CD14-positive monocyte (primary cell): ENCODE data around the gene RANBP1. TPM values are rescaled to one million over a fixed set of nuclear protein-coding genes. Genes with fewer than 3 reads are reported as not detected.

ENCODE experiments used
- DNase-seq, 3 donors: peaks; one replicate each; pipeline ENCODE4 v3.0.0-alpha.2; 2011 to 2022
- H2AFZ ChIP-seq: 2 replicates; pipeline ENCODE4 v1.6.0; 2012; ENCODE audit warnings: mild to moderate bottlenecking, low read depth, low read length, inconsistent platforms; ENCODE audit not compliant: insufficient read depth, poor library complexity, severe bottlenecking
- H3K27ac ChIP-seq, 2 donors: 1 replicate in 1 of 2; 2 replicates in 1 of 2; pipeline ENCODE4 v1.5.1; 2012 to 2013; ENCODE audit warnings: low read length in 2 of 2, control low read depth in 1 of 2, inconsistent platforms in 1 of 2, low read depth in 1 of 2, mild to moderate bottlenecking in 1 of 2
- H3K27me3 ChIP-seq, 2 donors: one replicate each; pipeline versions ENCODE4 v1.6.0 to v1.6.1; 2011 to 2013; ENCODE audit warnings: low read length in 2 of 2; ENCODE audit not compliant: control insufficient read depth in 2 of 2, insufficient read depth in 2 of 2
- H3K36me3 ChIP-seq, 2 donors: replicated peaks in 1 of 2; 1 replicate in 1 of 2; 2 replicates in 1 of 2; pipeline versions ENCODE4 v1.5.1 to v1.6.1; 2012 to 2013; ENCODE audit warnings: low read length in 2 of 2, control low read depth in 1 of 2, inconsistent platforms in 1 of 2, mild to moderate bottlenecking in 1 of 2; ENCODE audit not compliant: insufficient read depth in 2 of 2, control insufficient read depth in 1 of 2
- H3K4me1 ChIP-seq, 2 donors: 1 replicate in 1 of 2; 2 replicates in 1 of 2; pipeline versions ENCODE4 v1.5.1 to v1.6.1; 2012 to 2013; ENCODE audit warnings: low read length in 2 of 2, control low read depth in 1 of 2, inconsistent platforms in 1 of 2, mild to moderate bottlenecking in 1 of 2, moderate library complexity in 1 of 2; ENCODE audit not compliant: insufficient read depth in 2 of 2, control insufficient read depth in 1 of 2
- H3K4me2 ChIP-seq: replicated peaks from 2 replicates; pipeline ENCODE3; 2012; ENCODE audit warnings: low read length, moderate library complexity, mild to moderate bottlenecking; ENCODE audit not compliant: poor library complexity, severe bottlenecking; ENCODE audit errors: extremely low read depth
- H3K4me3 ChIP-seq, 3 experiments: fragments of 200-600 bp in 1 of 3; sonication (generic) in 1 of 3; replicated peaks in 1 of 3; 1 replicate in 2 of 3; 2 replicates in 1 of 3; pipeline ENCODE4 v1.5.1; 2011 to 2013; ENCODE audit warnings: low read length in 3 of 3, mild to moderate bottlenecking in 3 of 3, control low read depth in 2 of 3, low read depth in 2 of 3, inconsistent platforms in 1 of 3, moderate library complexity in 1 of 3
- H3K79me2 ChIP-seq: 2 replicates; pipeline ENCODE4 v1.6.0; 2012; ENCODE audit warnings: mild to moderate bottlenecking, control low read depth, inconsistent platforms, low read length, moderate library complexity; ENCODE audit not compliant: insufficient read depth
- H3K9ac ChIP-seq: 2 replicates; pipeline ENCODE4 v1.6.0; 2017; ENCODE audit warnings: low read length, mild to moderate bottlenecking; ENCODE audit not compliant: insufficient read depth, poor library complexity, severe bottlenecking
- H3K9me3 ChIP-seq, 2 donors: replicated peaks in 1 of 2; 1 replicate in 1 of 2; 2 replicates in 1 of 2; pipeline versions ENCODE4 v1.5.1 to v1.6.1; 2012 to 2013; ENCODE audit warnings: low read length in 2 of 2, control low read depth in 1 of 2; ENCODE audit not compliant: control insufficient read depth in 1 of 2, insufficient read depth in 1 of 2
- H4K20me1 ChIP-seq: 2 replicates; pipeline ENCODE4 v1.6.0; 2012; ENCODE audit warnings: mild to moderate bottlenecking, low read length, control low read depth, moderate library complexity; ENCODE audit not compliant: insufficient read depth
- H3K27ac Mint-ChIP-seq, 7 donors: one replicate each; pipeline ENCODE4 v1.8.0; 2020; ENCODE audit warnings: mild to moderate bottlenecking in 7 of 7, mixed read lengths in 7 of 7, moderate library complexity in 6 of 7, inconsistent platforms in 2 of 7
- H3K27me3 Mint-ChIP-seq, 3 donors: one replicate each; pipeline ENCODE4 v1.8.0; 2021 to 2022; ENCODE audit warnings: low read depth in 3 of 3, mild to moderate bottlenecking in 3 of 3, mixed read lengths in 3 of 3, moderate library complexity in 3 of 3, inconsistent platforms in 1 of 3
- H3K36me3 Mint-ChIP-seq, 2 donors: one replicate each; pipeline ENCODE4 v1.8.0; 2020; ENCODE audit warnings: mixed read lengths in 2 of 2, inconsistent platforms in 1 of 2, mild to moderate bottlenecking in 1 of 2
- H3K4me1 Mint-ChIP-seq: one replicate; pipeline ENCODE4 v1.8.0; 2020; ENCODE audit warnings: mild to moderate bottlenecking, mixed read lengths
- H3K4me3 Mint-ChIP-seq, 2 donors: one replicate each; pipeline ENCODE4 v1.8.0; 2020; ENCODE audit warnings: mild to moderate bottlenecking in 2 of 2, mixed read lengths in 2 of 2, moderate library complexity in 1 of 2
- H3K9me3 Mint-ChIP-seq, 7 donors: one replicate each; pipeline ENCODE4 v1.8.0; 2020 to 2022; ENCODE audit warnings: mixed read lengths in 7 of 7, mild to moderate bottlenecking in 6 of 7, moderate library complexity in 6 of 7, inconsistent platforms in 2 of 7
- CTCF ChIP-seq: fragments of 200-600 bp; IDR thresholded peaks from one replicate; pipeline ENCODE4 v1.8.0; 2022; ENCODE audit warnings: antibody characterized with exemption, mild to moderate bottlenecking
- whole genome bisulfite sequencing: methylation state at CpG from one replicate; pipeline ENCODE4 v1.1.5; 2013; ENCODE audit warnings: missing lambda C conversion rate; ENCODE audit not compliant: insufficient coverage; 5-methylcytosine and 5-hydroxymethylcytosine counted together
- intact Hi-C, 2 donors: fragments of 100-400 bp; cut with micrococcal nuclease; formaldehyde crosslinking; loops; one replicate each; pipeline versions ENCODE4 v1.15.0 to v1.15.1; 2023
- polyA plus RNA-seq, 3 donors: library from polyadenylated mRNA; depleted of rRNA in 1 of 3; unstranded in 2 of 3; stranded (reverse) in 1 of 3; fragments of 300-500 nt in 2 of 3; fragments of >200 nt in 1 of 3; fragmentation: Illumina TruSeq in 2 of 3; gene quantifications; 1 replicate in 2 of 3; 2 replicates in 1 of 3; pipeline ENCODE4 v1.2.3, GENCODE V29; 2012 to 2021

Gene RANBP1
- polyA plus RNA-seq, 3 donors: 45.0 to 52.3 (median 47.4) TPM

- peaks cover 0 to 4% (median 0%) of the 10 kb centered on the region in 3 donors for H3K27me3 Mint-ChIP-seq
- Histone ChIP-seq H3K4me3 (no peak overlapping the region), H3K4me2 (no peak overlapping the region), H4K20me1 (peaks cover 19% of the 10 kb centered on the region), H3K27me3 (no peaks in the 10 kb centered on the region), H2AFZ (no peak overlapping the region), H3K4me1 (no peaks in the 10 kb centered on the region), H3K79me2 (peaks cover 26% of the 10 kb centered on the region), H3K9ac (no peak overlapping the region), H3K27ac (no peak overlapping the region), H3K36me3 (peaks cover 86 to 91% of the 10 kb centered on the region in 2 donors), H3K9me3 (no peaks in the 10 kb centered on the region)
- no peak for DNase-seq
- H3K9me3 Mint-ChIP-seq: peaks cover 0 to 4% (median 0%) of the 10 kb centered on the region in 7 donors
- 96% methylated on average over 14 of the region's 17 CpGs for WGBS
- intact Hi-C loops: no loop called here
- peaks cover 89 to 93% of the 10 kb centered on the region in 2 donors for H3K36me3 Mint-ChIP-seq
- H3K27ac Mint-ChIP-seq: peak overlapping the region in 2 of 7 donors; percentile 46 to 56
- peaks cover 3% of the 10 kb centered on the region for H3K4me1 Mint-ChIP-seq
- no peak overlapping the region for H3K4me3 Mint-ChIP-seq
- no peak for TF ChIP-seq CTCF
Measured at GRCh38 chr22:20089226-20089976, 26.5 kb upstream of the RANBP1 start.

- no peaks in the 10 kb centered on the region for H3K4me1 ChIP-seq
- peaks cover 96 to 100% of the 10 kb centered on the region in 2 donors for H3K36me3 Mint-ChIP-seq
- H3K4me3 Mint-ChIP-seq: no peak overlapping the region
- H3K4me3 ChIP-seq: no peak overlapping the region
- peaks cover 0 to 4% (median 0%) of the 10 kb centered on the region in 3 donors for H3K27me3 Mint-ChIP-seq
- peaks cover 19% of the 10 kb centered on the region for H3K79me2 ChIP-seq
- peaks cover 12% of the 10 kb centered on the region for H4K20me1 ChIP-seq
- H2AFZ ChIP-seq: no peak overlapping the region
- peaks cover 94 to 98% of the 10 kb centered on the region in 2 donors for H3K36me3 ChIP-seq
- no peaks in the 10 kb centered on the region for H3K27me3 ChIP-seq
- no peaks in the 10 kb centered on the region for H3K9me3 ChIP-seq
- peak overlapping the region in 1 of 2 donors; percentile 7 for H3K27ac ChIP-seq
- peaks cover 0 to 4% (median 0%) of the 10 kb centered on the region in 7 donors for H3K9me3 Mint-ChIP-seq
- no peak for TF ChIP-seq CTCF
- WGBS: 96% methylated on average over 9 of the region's 11 CpGs
- no peak for DNase-seq
- H3K27ac Mint-ChIP-seq: peak overlapping the region in 3 of 7 donors; percentile 34 to 50 (median 41)
- intact Hi-C loops: no loop called here
- no peak overlapping the region for H3K4me2 ChIP-seq
- no peak overlapping the region for H3K9ac ChIP-seq
- no peaks in the 10 kb centered on the region for H3K4me1 Mint-ChIP-seq
Measured at GRCh38 chr22:20089977-20090729, 25.8 kb upstream of the RANBP1 start.
